AG04450 (cell line): ENCODE data around the gene PRR14L. TPM values are rescaled to one million over a fixed set of nuclear protein-coding genes. Genes with fewer than 3 reads are reported as not detected.
"Not testable (repeated sequence)": the region's sequence is repeated elsewhere in the genome, so short reads cannot be mapped to it uniquely, and the experiment has no call there.

Experiments
- CTCF ChIA-PET: fragments of 300-600, 350-600 bp; formaldehyde crosslinking; extraction: SDS; loops from one replicate; lab custom pipeline; 2022; ENCODE audit warnings: antibody characterized with exemption, inconsistent platforms; lab: Charles Lee
- POLR2A ChIA-PET: fragments of 350-600 bp; formaldehyde crosslinking; extraction: SDS; loops from one replicate; lab custom pipeline; 2021; ENCODE audit warnings: antibody characterized with exemption, inconsistent platforms; lab: Yijun Ruan, JAX
- DNase-seq: peaks from one replicate; pipeline ENCODE4 v3.0.0-alpha.2; 2011; ENCODE audit warnings: low read depth, low spot score
- H3K27ac ChIP-seq: one replicate; pipeline ENCODE4 v1.5.1; 2012; ENCODE audit warnings: low read depth, low read length, control low read depth
- H3K27me3 ChIP-seq: one replicate; pipeline ENCODE4 v1.6.0; 2012; ENCODE audit warnings: low read length; ENCODE audit not compliant: control insufficient read depth, insufficient read depth
- H3K4me3 ChIP-seq: 2 replicates; pipeline ENCODE4 v1.5.1; 2011; ENCODE audit warnings: mild to moderate bottlenecking, low read depth, low read length, control low read depth
- H3K9me3 ChIP-seq: 2 replicates; pipeline ENCODE4 v1.5.1; 2012; ENCODE audit warnings: low read length; ENCODE audit not compliant: control insufficient read depth, insufficient read depth
- CTCF ChIP-seq: IDR thresholded peaks from 2 replicates; pipeline ENCODE4 v1.5.1; 2011; ENCODE audit warnings: low read depth, low read length, control low read depth, inconsistent platforms
- polyA plus RNA-seq: library from polyadenylated mRNA; depleted of rRNA; stranded (reverse); fragments of >200 nt; gene quantifications from 2 replicates; pipeline ENCODE4 v1.2.3, GENCODE V29; 2011

PRR14L gene
- polyA plus RNA-seq, 1 experiment, result 16.3 TPM

GRCh38 chr22:31773416-31773815 is 23.5 kb upstream of the PRR14L start:
- no peak for TF ChIP-seq CTCF
- CTCF ChIA-PET, result no interaction called here
- Histone ChIP-seq H3K9me3 (no peaks in the 10 kb centered on the region), H3K27ac (no peak overlapping the region), H3K4me3 (no peak overlapping the region), H3K27me3 (no peaks in the 10 kb centered on the region)
- no peak for DNase-seq
- POLR2A ChIA-PET, result no interaction called here

GRCh38 chr22:31768422-31769059 is 18.6 kb upstream of the PRR14L start:
- no peak overlapping the region for H3K27ac ChIP-seq
- TF ChIP-seq CTCF, result no peak
- POLR2A ChIA-PET, result no interaction called here

GRCh38 chr22:31764785-31765184 is 14.9 kb upstream of the PRR14L start:
- H3K27me3 ChIP-seq, result no peaks in the 10 kb centered on the region
- POLR2A ChIA-PET, result no interaction called here
- no peak overlapping the region for H3K4me3 ChIP-seq
- no peak overlapping the region for H3K27ac ChIP-seq
- CTCF ChIA-PET, result no interaction called here
- H3K9me3 ChIP-seq, result no peaks in the 10 kb centered on the region
- no peak for DNase-seq
- no peak for TF ChIP-seq CTCF

More at GRCh38 chr22:31768422-31769059, 18.6 kb upstream of the PRR14L start:
- Histone ChIP-seq H3K27me3 (no peaks in the 10 kb centered on the region), H3K9me3 (no peaks in the 10 kb centered on the region), H3K4me3 (no peak overlapping the region)
- CTCF ChIA-PET, result interaction anchor here (0.7 kb wide), 1 partner anchor 20 kb away, joined by 3 read pairs; no protein-coding TSS in a partner anchor
- DNase-seq, result no peak

- H3K4me3 ChIP-seq, DNase-seq, H3K27me3 ChIP-seq, H3K27ac ChIP-seq, H3K9me3 ChIP-seq, CTCF ChIA-PET, POLR2A ChIA-PET: not testable (repeated sequence)
Measured at GRCh38 chr22:31758860-31759259, 8.9 kb upstream of the PRR14L start.

GRCh38 chr22:31757265-31757664 is 7.3 kb upstream of the PRR14L start:
- CTCF ChIA-PET, result no interaction called here
- Histone ChIP-seq H3K27me3 (no peaks in the 10 kb centered on the region), H3K27ac (no peak overlapping the region), H3K4me3 (no peak overlapping the region), H3K9me3 (no peaks in the 10 kb centered on the region)
- DNase-seq, result no peak
- no peak for TF ChIP-seq CTCF
- POLR2A ChIA-PET, result no interaction called here
